Measurements from ENCODE around the gene SPOUT1.

The SPOUT1 gene

DNA sequence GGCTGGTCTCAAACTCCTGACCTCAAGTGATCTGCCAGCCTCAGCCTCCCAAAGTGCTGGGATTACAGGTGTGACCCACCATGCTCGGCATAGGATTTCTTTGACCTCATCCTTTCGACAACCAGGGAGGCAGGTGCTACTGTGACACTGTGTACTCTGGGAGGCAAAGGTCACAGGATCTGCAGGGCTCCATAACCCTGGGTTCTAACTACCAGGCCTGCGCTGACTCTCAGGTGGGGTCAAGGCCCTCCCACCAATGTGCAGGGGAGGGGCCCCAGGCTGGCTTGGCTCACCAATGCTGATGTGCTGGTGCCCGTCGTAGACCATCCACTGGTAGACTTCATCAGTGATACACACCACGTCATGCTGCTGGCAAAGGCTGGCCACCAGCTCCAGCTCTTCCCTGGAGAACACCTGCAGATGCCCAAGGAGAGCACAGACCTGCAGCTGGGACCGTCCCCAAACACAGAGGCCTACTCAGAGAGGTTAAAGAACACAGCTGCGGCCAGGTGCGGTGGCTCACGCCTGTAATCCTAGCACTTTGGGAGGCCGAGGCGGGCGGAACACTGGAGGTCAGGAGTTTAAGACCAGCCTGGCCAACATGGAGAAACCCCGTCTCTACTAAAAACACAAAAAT lies 7.0 kb upstream of the SPOUT1 start:
- no peak for DNase-seq

DNA sequence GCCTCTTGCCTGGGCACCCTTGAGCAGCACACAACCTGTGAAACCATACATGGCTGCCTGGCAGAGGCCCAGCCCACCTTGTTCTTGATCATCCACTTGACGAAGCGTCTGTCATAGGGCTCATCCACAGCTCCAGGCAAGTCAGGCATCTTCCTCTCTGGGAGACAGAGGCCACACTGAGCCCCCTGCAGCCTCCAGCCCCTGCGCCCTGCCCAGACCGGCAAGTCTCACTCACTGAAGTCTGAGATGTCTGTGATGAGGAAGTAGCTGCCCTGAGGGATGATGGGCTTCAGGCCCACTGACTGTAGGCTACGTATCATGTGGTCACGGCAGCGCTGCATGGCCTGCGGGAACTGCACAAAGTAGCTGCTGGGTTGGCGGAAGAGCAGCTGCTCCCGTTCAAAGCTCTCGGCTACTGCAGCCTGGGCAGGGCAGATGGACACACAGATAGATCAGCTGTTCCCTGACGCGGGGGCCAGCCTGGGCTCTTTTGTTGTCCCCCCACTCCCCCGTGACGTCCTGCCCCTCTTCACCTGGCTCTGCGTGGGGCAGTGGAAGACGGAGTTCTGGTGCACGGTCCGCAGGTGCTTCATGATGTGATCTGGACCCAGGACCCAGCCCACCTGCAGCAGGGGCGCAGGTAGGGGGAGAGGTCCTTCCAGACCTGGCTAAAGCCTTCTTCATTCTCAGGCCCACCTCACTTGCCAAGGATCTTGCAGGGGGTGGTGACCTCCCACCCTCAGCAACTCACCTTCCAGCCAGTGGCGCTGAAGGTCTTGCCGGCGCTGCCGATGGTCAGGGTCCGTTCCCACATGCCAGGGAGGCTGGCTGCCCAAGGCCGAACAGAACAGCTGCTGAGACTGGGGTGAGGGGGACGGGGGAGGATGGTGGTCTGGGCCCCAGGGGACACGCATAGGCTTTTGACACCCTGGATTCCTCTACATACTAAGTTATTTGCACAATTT lies 5.9 kb upstream of the SPOUT1 start:
- DNase-seq, result no peak

DNA sequence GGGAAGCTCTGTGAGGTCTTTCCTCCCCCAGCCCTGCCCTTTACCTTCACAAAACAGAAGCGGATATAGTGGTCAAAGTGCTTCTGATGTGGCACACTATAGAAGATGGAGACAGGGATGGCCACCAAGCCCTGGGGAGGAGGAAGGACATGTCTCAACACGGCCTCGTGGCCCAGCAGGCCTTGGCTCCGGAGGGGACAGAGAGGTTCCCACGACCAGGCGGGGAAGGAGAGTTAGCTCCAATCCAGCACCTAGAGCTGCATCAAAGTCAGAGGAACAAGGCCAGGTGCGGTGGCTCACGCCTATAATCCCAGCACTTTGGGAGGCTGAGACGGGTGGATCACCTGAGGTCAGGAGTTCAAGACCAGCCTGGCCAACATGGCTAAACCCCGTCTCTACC lies 4.1 kb upstream of the SPOUT1 start:
- DNase-seq, result no peak

DNA sequence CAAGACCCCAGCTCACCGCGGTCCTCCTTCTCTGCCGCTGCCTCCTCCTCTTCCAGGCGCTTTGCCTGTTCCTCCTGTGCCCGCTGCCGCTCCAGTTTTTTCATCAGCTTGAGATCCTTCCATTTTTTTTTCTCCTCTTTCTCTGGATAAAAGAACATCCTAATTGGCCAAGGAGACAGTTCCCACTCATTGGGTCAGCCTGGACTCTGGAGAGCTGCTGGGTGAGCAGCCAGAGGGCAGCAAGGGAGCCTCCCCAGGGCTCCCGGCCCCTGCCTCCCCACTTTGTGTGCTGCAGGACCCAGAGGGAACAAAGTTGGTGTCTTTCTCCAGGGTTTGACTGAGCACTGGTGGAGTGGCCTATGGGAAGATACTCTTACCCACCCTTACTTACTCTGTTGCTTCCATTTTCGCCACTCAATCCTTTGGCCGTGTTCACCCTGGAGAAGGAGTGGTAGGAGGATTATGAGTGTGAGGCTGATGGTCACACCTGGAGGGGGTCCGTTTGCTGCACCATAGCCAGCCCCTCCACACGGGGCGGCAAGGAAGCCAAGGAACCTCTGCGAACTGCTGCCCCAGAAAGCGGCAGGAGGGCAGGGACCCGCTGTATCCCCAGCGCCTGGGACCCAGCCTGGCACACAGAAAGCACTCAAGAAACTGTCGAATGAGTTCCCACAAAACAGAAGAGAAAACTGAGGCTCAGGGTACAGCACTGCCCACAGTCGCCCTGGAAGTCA lies 708 bp downstream of the SPOUT1 start:
- no peak for DNase-seq

DNA sequence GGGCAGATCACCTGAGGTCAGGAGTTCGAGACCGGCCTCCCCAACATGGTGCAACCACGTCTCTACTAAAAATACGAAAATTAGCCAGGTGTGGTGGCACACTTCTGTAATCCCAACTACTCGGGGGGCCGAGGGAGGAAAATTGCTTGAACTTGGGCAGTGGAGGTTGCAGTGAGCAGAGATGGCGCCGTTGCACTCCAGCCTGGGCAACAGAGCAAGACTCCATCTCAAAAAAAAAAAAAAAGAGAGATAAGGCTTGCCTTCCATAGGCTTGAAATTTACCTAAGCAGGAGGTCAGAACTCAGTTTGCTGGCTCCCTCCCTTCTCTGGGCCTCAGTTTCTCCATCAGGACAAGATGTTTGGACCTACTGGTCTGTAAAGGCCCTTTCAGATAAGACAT lies 1.3 kb downstream of the SPOUT1 start:
- DNase-seq, result no peak

DNA sequence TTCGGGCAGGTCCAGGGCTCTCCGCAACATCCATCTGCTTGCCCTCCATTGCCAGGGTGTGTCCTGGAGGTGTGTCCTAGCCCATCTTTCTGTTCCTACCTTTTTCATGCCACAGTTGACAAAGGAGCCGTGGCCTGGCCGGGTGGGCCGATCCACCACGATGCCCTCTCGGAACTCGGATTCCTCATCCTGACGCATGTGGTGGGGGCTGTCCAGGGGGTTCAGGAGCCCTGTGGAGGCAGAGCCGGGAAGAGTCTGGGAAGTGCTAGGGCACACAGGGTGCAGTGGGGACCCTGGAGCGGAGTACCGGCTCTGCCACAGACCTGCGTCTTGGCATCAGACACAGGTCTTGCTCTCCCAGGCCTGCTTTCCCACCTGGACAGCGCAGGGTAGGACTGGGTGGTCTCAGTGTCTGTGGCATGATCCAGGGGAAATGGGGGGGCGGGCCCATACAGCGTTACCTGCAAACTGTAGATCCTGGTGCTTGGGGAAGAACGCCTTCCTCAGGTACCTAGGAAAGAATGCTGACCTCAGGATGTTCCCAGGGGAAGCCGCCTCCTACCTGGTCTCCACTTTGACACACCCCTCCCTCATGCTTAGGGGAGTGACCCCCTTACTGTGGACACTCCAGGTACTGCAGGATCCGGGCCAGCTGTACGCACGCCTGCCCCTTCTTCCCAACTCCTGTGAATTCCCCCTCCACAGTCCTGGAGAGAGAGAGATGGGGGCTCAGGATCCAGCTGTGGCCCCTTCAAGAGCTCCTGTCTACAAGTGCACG lies 3.5 kb downstream of the SPOUT1 start:
- DNase-seq, result no peak

DNA sequence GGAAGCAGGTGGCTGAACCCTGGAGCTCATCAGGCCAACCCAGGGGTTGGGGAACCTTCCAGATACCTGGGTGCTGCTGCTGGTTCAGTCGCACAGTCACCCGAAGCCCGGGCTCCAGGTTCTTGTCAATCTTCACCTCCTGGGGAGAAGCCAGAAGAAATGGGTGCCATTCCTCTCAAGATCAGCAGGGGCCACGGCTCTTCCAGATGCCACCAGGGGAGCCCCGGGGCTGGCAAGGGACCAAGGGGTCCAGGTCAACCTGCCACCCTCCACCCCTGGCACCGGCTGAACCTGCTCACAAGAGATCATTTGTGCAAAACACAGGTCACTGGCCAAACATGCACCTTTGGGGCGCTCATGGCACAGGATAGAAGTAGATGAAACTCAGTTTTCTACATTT lies 4.7 kb downstream of the SPOUT1 start:
- DNase-seq, result no peak

DNA sequence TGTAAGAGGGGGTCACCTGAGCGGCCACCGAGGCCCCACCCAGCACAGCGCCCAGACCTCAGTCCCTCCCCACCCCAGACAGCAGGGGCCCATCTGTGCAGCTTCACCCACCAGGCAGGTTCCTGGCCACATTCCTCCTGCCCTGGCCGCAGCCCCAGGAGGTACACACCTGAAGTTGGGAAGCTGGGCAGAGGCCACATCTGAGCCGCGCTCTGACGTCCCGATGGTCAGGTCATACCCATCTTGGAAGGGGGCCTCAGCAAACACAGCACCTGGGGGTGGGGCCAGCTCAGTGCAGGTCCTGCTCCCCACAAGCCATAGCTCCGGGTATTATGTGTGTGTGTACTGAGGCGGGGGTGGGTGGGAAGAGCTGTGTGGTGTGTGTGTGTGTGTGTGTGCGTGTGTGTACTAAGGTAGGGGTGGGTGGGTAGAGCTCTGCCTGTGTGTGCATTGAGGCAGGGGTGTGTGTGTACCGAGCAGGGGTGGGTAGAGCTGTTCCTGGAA lies 5.6 kb downstream of the SPOUT1 start:
- no peak for DNase-seq

DNA sequence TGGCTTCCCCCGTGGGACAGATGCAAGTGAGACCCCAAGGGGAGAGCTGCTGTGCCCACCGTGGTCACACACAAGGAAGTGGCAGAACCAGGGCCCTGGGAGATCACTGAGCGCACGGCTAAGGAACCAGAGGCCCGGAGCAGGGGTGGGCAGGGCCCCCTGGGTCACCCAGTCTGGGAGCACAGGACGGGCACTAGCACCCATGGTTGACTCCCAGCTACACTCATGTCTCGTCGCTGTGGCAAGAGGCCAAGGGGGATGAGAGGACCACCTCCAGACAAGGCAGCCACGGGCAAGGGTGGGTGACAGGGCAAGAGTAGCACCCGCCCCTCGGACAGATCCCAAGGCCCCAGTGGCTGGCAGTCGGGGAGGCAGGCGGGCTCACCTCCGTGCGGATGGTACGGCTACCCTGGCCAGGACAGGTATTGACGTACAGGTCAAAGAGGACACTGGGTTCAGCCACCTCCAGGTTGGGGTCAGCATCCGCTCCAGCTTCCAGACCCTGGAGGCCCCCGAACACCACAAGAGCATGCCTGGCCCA lies 6.2 kb downstream of the SPOUT1 start:
- no peak for DNase-seq

DNA sequence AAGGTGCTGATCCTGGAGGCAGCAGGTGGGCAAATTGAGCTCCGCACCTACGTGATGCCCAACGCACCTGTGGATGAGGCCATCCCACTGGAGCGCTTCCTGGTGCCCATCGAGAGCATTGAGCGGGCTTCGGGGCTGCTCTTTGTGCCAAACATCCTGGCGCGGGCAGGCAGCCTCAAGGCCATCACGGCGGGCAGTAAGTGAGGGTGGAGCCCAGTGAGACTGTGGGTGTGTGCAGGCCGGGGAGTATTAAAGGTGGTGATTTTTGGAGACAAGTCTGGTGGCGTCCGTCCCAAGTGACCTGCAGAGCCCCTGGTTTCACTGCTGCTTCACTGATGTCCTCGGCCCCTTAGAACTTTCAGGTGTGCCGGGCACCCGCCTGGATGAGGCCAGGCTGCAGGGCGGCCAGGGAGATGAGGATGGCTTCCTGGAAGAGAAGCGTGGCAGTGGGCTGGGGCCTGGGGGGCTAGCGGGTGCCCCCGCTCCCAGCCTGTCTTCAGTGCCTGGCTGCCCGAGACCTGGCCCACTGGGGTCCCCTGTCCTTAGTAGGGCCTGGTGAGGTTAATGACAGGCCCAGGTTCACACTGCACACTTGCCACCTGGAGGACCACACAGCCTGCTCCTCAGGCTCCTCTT lies 7.1 kb downstream of the SPOUT1 start:
- no peak for DNase-seq

DNA sequence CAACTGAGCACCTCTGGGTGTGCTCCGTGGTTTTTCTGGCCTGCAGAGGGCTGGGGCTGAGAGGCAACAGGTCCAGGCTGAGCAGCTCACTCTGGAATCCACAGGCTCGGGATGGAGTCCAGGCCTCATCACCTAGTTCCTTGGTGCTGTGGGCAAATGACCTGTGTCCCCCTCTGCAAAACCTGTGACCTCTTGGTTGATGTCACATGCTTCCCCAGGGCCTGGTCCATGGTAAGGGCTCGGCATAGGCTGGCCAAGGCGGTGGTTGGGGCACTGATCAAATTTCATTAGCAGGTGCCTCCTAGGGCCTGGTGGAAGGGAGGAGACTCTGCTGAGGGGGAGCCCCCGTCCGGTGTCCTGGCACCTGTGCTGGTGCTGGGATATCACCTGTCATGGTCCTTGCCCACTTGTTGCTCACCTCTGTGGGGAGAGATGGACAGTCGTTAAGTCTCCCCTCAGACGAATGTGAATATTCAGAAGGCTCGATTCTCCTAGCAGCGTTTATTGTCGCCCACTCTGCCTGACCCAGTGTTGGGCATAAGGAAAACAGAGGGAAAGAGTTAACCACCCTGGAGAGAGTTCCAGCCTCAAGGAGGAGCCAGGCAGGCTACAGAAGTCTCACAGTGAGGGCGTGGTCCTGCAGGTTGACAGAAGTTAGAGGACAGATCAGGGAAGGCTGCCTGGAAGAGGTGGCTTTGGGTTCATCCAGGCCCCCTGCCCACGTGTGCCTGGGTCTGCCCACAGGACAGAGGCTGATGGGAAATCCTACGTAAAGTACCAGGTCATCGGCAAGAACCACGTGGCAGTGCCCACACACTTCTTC lies 7.8 kb downstream of the SPOUT1 start:
- no peak for DNase-seq

DNA sequence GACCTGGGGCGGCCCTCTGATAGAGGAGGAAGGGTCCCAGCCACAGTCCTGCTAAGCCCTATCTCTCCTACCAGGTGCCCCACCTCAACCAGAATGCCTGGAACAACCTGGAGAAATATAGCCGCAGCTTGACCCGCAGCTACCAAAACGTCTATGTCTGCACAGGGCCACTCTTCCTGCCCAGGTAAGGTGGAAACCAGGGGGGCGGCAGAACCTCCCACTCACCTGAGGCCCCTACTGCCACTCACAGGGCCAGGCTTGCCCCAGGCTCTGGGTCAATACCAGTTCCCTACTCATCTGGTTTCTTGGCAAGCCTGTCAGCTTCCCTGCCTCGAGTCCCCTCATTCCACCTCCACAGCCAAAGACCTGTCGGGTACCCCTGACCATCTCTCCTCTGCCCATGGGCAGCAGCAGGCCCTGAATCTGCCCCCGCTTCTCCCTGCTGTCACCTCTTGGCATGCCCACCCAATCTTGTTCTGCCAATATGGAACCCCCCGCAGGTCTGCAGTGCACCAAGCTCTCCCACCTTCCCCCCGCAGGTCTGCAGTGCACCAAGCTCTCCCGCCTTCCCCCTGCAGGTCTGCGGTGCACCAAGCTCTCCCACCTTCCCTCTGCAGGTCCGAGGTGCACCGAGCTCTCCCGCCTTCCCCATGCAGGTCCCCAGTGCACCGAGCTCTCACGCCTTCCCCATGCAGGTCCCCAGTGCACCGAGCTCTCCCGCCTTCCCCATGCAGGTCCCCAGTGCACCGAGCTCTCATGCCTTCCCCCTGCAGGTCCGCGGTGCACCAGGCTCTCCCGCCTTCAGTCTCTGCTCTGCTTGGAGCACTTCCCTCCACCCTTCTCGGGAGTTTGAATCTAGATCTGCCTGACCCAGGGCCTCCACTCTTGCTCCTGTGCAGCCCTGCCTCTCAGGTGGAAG lies 8.7 kb downstream of the SPOUT1 start:
- DNase-seq, result no peak

DNA sequence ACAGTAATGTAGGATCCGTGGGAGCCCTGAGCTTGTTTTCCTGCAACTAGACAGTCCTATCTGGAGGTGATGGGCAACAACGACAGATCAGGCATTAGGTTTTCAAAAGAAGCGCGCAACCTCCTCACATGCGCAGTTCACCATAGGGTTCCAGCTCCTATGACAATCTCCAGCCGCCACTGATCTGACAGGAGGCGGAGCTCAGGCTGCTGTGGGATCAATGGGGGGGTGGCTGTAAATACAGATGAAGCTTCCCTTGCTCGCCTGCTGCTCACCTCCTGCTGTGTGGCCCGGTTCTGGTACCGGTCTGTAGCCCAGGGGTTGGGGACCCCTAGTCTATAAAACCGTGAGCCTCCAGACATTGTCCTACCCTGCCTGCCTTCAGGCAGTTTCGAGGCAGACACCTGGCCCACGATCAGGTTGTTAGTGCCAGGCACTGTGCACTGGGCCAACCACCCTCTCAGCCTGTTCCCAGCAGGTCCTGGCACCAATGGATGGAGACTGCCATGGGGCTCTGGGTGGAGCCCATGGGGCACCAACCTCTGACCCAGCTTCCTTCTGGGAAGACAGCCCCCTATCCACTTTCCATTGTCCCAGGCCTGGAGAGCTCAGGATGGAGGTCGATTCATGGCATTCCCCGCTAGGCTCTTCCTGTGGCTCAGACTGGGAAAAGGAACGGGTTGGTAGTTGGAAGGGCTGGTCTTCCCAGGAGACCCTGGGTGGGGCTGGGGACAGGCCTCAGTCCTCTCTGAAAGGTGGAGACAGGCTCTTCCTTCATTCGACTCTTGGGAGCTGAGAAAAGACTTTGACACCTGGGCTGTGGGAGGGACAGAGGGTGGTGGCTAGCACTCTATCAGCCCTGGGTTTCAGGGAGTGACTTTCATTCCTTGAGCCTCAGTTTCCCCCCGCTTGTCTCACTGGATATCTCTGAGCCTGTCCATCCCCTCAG lies 9.6 kb downstream of the SPOUT1 start:
- no peak for DNase-seq

DNA sequence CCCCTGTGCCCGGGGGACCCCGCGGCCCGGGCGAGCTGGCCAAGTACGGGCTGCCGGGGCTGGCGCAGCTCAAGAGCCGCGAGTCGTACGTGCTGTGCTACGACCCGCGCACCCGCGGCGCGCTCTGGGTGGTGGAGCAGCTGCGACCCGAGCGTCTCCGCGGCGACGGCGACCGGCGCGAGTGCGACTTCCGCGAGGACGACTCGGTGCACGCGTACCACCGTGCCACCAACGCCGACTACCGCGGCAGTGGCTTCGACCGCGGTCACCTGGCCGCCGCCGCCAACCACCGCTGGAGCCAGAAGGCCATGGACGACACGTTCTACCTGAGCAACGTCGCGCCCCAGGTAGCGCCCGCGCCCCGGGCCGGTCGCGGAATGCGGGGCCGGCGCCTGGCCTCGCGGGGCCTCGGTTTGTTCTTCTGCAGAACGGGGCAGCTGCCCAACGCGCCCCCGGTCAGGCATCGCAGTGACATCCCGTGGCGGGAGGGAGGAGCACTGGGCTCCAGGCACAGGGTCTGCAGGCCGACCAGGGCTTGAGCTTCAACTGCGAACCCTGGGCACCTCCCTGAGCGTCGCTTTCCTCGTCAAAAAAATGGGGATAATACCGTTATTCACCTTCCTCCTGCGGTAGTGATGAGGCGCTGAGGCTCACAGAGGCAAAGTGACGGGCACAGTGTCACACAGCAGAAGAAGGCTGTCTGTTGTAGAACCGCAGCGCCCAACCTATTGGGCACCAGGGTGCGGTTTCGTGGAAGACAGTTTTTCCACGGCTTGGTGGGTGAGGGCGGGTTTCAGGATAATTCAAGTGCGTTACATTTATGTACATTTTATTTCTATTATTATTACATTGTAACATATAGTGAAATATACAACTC lies 10.5 kb downstream of the SPOUT1 start:
- DNase-seq, result peak in 2 of 4 experiments; percentile 29 to 34

DNA sequence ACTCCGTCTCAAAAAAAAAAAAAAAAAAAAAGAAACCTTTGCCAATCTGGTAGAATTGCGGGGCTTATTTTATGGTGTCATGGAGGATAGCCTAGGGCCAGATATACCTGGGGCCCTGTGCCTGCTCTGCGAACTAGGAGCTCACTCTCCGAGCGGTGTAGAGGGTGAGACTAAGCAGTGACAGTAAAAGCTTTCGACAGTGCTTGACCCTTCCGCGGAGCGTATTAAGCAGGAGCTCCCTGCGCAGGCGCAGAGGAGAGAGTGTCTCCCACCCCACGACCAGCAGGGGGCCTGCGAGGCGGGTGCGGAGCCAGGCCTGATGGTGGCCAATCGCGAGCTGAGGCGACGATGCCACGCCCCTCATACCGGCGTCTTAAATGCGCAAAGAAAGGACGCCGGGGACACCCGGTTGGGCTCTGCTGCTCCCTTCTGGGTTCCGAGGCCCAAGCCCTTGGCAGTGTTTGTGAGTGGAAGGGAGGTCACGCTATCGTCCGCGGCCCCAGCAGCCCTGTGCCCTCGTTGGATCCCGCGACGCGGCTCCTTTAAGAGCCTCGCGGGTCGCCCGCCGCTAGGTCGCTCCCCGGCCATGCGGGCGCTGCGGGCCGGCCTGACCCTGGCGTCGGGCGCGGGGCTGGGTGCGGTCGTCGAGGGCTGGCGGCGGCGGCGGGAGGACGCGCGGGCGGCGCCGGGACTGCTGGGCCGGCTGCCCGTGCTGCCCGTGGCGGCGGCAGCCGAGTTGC lies 11.3 kb downstream of the SPOUT1 start, which contains the start of gene ENDOG:
TSS of gene ENDOG (plus strand) at position 402 of the 740 bp plus-strand sequence. CDS start at position 587, 185 bp downstream.
- peak; percentile 92 to 95 (median 94) for DNase-seq

DNA sequence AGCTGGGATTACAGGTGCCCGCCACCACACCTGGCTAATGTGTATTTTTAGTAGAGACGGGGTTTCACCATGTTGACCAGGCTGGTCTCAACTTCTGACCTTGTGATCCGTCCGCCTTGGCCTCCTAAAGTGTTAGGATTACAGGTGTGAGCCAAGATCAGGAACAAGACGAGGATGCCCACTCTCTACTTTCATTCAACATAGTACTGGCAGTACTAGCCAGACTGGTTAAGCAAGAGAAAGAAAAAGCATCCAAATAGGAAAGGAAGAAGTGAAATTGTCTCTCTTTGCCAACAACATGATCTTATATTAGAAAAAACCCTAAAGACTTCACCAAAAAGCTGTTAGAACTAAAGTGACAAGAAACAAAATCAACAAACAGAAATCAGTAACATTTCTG lies 18.7 kb downstream of the SPOUT1 start:
- no peak for DNase-seq

DNA sequence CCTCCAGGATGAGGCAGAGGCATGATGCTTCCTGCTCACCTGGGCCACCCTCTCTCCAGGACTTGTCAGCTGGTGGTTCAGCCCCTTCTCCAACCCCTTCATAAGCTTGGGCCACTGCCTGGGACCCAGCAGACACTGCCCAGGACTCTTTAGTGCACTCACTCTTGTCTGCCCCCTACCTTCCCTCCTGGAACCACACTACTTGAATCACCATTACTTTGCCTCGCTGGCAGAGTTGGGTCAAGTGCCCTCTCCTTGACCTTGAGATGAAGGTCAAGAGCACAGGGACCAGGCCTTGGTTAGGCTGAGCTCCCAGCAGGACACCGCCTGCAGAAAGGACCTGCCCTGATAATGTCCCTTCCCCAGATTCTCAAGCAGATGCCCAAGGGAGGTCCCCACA lies 19.8 kb downstream of the SPOUT1 start:
- DNase-seq, result no peak
